ENCODE results near the gene ZNF862.

The ZNF862 gene

DNA sequence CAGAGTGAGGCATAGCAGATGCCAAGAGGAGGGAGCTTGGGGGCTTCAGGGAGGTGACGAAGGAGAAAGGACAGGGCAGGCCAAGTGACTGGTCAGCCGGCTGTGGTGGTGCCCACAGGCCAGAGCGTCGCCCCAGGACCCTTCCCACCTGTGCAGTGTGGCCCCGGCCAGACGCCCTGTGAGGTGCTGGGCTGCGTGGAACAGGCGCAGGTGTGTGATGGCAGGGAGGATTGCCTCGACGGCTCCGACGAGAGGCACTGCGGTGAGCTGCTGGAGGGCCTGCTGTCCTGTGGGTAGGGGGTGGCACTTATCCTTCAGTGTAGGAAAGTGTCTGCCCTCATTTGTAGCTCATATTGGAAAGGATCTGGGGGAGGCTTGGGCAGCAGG lies 38.0 kb upstream of the ZNF862 start:
- no peaks in the 10 kb centered on the region for H3K9me2 ChIP-seq (replicated peaks; ENCODE audit: low read depth, low read length)
- H3K9ac ChIP-seq (ENCODE audit: low read depth, low read length, poor library complexity, severe bottlenecking) = no peak overlapping the region
- TF ChIP-seq, protein P1, sequence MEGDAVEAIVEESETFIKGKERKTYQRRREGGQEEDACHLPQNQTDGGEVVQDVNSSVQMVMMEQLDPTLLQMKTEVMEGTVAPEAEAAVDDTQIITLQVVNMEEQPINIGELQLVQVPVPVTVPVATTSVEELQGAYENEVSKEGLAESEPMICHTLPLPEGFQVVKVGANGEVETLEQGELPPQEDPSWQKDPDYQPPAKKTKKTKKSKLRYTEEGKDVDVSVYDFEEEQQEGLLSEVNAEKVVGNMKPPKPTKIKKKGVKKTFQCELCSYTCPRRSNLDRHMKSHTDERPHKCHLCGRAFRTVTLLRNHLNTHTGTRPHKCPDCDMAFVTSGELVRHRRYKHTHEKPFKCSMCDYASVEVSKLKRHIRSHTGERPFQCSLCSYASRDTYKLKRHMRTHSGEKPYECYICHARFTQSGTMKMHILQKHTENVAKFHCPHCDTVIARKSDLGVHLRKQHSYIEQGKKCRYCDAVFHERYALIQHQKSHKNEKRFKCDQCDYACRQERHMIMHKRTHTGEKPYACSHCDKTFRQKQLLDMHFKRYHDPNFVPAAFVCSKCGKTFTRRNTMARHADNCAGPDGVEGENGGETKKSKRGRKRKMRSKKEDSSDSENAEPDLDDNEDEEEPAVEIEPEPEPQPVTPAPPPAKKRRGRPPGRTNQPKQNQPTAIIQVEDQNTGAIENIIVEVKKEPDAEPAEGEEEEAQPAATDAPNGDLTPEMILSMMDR (conservative IDR thresholded peaks at IDR 0.05; ENCODE audit: low read length) = 0 out of 2 replicates have a peak, but pooled peaks have one; percentile 1
- TF ChIP-seq EZH2phosphoT487 (IDR thresholded peaks at IDR 0.05; ENCODE audit: borderline replicate concordance) = no peak
- H3K79me2 ChIP-seq (ENCODE audit: insufficient read depth, low read length) = no peaks in the 10 kb centered on the region
- no peaks in the 10 kb centered on the region for H3K9me3 ChIP-seq (ENCODE audit: insufficient read depth, low read depth, low read length)
- H3K36me3 ChIP-seq (ENCODE audit: insufficient read depth, low read length) = no peaks in the 10 kb centered on the region
- no peak overlapping the region for H3K4me3 ChIP-seq (ENCODE audit: low read length, poor library complexity, severe bottlenecking)
- H3K4me2 ChIP-seq (ENCODE audit: low read depth, low read length, poor library complexity, severe bottlenecking) = no peak overlapping the region
- H2AFZ ChIP-seq (ENCODE audit: low read length) = no peak overlapping the region
- no peaks in the 10 kb centered on the region for H3F3A ChIP-seq (ENCODE audit: low read depth)
- H3K4me1 ChIP-seq (ENCODE audit: insufficient read depth, low read length, poor library complexity, severe bottlenecking) = no peaks in the 10 kb centered on the region
- no peaks in the 10 kb centered on the region for H4K20me1 ChIP-seq (ENCODE audit: insufficient read depth, low read length, poor library complexity, severe bottlenecking)
- H3K27me3 ChIP-seq (ENCODE audit: insufficient read depth, low read length, poor library complexity, severe bottlenecking) = no peaks in the 10 kb centered on the region

DNA sequence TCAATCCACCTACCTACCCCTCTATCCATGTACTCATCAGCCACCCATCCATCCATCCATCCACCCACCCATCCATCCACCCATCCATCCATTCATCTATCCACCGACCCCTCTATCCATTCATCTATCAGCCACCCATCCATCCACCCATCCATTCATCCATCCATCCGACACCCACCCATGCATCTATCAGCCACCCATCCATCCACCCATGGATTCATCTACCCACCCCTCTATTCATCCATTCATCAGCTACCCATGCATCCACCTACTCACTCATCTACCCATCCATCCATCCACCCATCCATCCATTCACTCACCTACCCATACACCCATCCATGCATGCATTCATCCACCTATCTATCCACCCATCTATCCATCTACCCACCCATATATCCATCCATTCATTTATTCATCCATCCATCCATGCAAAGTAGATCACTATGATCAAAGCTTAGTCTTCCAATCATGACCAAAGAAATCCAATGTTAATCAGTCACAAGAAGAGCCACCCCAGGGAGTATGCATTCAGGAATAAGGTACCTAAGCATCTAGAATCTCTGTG lies 37.1 kb upstream of the ZNF862 start:
- TF ChIP-seq, protein P1 (conservative IDR thresholded peaks at IDR 0.05; ENCODE audit: low read length) = no peak
- TF ChIP-seq EZH2phosphoT487 (IDR thresholded peaks at IDR 0.05; ENCODE audit: borderline replicate concordance) = no peak
- H3K9me2 ChIP-seq (replicated peaks; ENCODE audit: low read depth, low read length) = no peaks in the 10 kb centered on the region
- H3F3A ChIP-seq (ENCODE audit: low read depth) = no peaks in the 10 kb centered on the region
- no peak overlapping the region for H3K4me3 ChIP-seq (ENCODE audit: low read length, poor library complexity, severe bottlenecking)
- no peak overlapping the region for H2AFZ ChIP-seq (ENCODE audit: low read length)
- no peaks in the 10 kb centered on the region for H4K20me1 ChIP-seq (ENCODE audit: insufficient read depth, low read length, poor library complexity, severe bottlenecking)
- no peaks in the 10 kb centered on the region for H3K36me3 ChIP-seq (ENCODE audit: insufficient read depth, low read length)
- H3K9ac ChIP-seq (ENCODE audit: low read depth, low read length, poor library complexity, severe bottlenecking) = no peak overlapping the region
- H3K4me2 ChIP-seq (ENCODE audit: low read depth, low read length, poor library complexity, severe bottlenecking) = no peak overlapping the region
- H3K27me3 ChIP-seq (ENCODE audit: insufficient read depth, low read length, poor library complexity, severe bottlenecking) = no peaks in the 10 kb centered on the region
- H3K9me3 ChIP-seq (ENCODE audit: insufficient read depth, low read depth, low read length) = no peaks in the 10 kb centered on the region
- H3K79me2 ChIP-seq (ENCODE audit: insufficient read depth, low read length) = no peaks in the 10 kb centered on the region
- H3K4me1 ChIP-seq (ENCODE audit: insufficient read depth, low read length, poor library complexity, severe bottlenecking) = no peaks in the 10 kb centered on the region

GRCh38 chr7:149801816-149802215 lies 36.4 kb upstream of the ZNF862 start:
- no peak overlapping the region for H2AFZ ChIP-seq (ENCODE audit: low read length)
- H3K4me3 ChIP-seq (ENCODE audit: low read length, poor library complexity, severe bottlenecking) = no peak overlapping the region

More at GRCh38 chr7:149801816-149802215, 36.4 kb upstream of the ZNF862 start:
- H3F3A ChIP-seq (ENCODE audit: low read depth) = no peaks in the 10 kb centered on the region
- H3K4me2 ChIP-seq (ENCODE audit: low read depth, low read length, poor library complexity, severe bottlenecking) = no peak overlapping the region
- no peaks in the 10 kb centered on the region for H3K9me2 ChIP-seq (replicated peaks; ENCODE audit: low read depth, low read length)
- no peaks in the 10 kb centered on the region for H3K4me1 ChIP-seq (ENCODE audit: insufficient read depth, low read length, poor library complexity, severe bottlenecking)
- no peaks in the 10 kb centered on the region for H3K36me3 ChIP-seq (ENCODE audit: insufficient read depth, low read length)
- no peaks in the 10 kb centered on the region for H4K20me1 ChIP-seq (ENCODE audit: insufficient read depth, low read length, poor library complexity, severe bottlenecking)
- no peaks in the 10 kb centered on the region for H3K9me3 ChIP-seq (ENCODE audit: insufficient read depth, low read depth, low read length)
- no peaks in the 10 kb centered on the region for H3K79me2 ChIP-seq (ENCODE audit: insufficient read depth, low read length)
- no peak overlapping the region for H3K9ac ChIP-seq (ENCODE audit: low read depth, low read length, poor library complexity, severe bottlenecking)
- TF ChIP-seq, protein P1 (conservative IDR thresholded peaks at IDR 0.05; ENCODE audit: low read length) = no peak
- no peak for TF ChIP-seq EZH2phosphoT487 (IDR thresholded peaks at IDR 0.05; ENCODE audit: borderline replicate concordance)
- no peaks in the 10 kb centered on the region for H3K27me3 ChIP-seq (ENCODE audit: insufficient read depth, low read length, poor library complexity, severe bottlenecking)
